Measurements from ENCODE around the gene SH3GL2.

GRCh38 chr9:17807613-17808282 is 228.9 kb downstream of the SH3GL2 start:
- TF ChIP-seq, protein P1, sequence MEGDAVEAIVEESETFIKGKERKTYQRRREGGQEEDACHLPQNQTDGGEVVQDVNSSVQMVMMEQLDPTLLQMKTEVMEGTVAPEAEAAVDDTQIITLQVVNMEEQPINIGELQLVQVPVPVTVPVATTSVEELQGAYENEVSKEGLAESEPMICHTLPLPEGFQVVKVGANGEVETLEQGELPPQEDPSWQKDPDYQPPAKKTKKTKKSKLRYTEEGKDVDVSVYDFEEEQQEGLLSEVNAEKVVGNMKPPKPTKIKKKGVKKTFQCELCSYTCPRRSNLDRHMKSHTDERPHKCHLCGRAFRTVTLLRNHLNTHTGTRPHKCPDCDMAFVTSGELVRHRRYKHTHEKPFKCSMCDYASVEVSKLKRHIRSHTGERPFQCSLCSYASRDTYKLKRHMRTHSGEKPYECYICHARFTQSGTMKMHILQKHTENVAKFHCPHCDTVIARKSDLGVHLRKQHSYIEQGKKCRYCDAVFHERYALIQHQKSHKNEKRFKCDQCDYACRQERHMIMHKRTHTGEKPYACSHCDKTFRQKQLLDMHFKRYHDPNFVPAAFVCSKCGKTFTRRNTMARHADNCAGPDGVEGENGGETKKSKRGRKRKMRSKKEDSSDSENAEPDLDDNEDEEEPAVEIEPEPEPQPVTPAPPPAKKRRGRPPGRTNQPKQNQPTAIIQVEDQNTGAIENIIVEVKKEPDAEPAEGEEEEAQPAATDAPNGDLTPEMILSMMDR (IDR thresholded peaks at IDR 0.05), result no peak
- TF ChIP-seq POLR2A (IDR thresholded peaks at IDR 0.05), result no peak
